Stimulated activated CD8-positive, alpha-beta memory T cell treated with anti-CD3 and anti-CD28 coated beads, Interleukin-15, amount 100 ng/mL, for 24 hours (primary cell): Measurements from ENCODE around the gene CPVL.

Experiments
- DNase-seq: peaks from one replicate; pipeline ENCODE4 v3.0.0-alpha.2; 2020; ENCODE audit warnings: low read depth

The CPVL gene

GRCh38 chr7:29043576-29043975 is 102.8 kb downstream of the CPVL start:
- no peak for DNase-seq

DNA sequence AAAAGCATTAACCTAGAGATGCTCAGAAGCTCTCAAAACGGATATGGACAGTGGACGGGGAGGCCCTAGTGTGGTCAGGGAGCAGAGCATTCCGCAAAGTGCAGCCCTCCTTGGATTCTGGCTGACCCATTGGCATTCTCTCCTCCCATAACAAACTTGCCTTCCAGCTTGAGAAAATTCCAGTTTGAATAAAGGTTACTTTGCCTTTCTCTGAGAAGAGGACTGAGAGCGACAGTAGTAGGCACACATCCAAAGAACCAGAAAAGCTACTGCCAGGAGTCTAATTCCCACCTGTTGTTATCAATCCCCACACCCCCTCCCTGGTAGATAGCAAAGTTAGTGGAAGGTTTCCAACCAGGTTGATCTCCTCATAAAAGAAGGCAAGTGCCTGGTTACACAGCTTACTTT is 103.5 kb downstream of the CPVL start:
- no peak for DNase-seq

DNA sequence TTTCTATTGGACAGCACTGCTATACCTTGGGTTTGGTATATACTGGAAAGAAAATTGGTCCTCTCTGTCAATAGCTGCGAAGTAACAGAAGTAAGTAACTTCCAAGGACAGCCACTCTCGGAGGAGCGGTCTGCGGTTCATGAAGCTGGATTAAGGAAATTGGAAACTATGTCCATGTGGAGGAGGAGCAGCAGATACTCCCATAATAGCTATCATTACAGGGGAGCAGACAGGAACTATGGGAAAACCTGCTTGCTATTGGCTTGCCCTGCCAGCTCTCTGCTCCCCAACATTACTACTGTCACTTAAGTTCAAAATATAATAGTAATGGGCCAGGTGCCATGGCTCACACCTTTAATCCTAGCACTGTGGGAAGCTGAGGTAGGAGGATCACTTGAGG is 104.3 kb downstream of the CPVL start:
- DNase-seq: no peak

- no peak for DNase-seq
Observed at GRCh38 chr7:29040579-29040925, 105.8 kb downstream of the CPVL start.

DNA sequence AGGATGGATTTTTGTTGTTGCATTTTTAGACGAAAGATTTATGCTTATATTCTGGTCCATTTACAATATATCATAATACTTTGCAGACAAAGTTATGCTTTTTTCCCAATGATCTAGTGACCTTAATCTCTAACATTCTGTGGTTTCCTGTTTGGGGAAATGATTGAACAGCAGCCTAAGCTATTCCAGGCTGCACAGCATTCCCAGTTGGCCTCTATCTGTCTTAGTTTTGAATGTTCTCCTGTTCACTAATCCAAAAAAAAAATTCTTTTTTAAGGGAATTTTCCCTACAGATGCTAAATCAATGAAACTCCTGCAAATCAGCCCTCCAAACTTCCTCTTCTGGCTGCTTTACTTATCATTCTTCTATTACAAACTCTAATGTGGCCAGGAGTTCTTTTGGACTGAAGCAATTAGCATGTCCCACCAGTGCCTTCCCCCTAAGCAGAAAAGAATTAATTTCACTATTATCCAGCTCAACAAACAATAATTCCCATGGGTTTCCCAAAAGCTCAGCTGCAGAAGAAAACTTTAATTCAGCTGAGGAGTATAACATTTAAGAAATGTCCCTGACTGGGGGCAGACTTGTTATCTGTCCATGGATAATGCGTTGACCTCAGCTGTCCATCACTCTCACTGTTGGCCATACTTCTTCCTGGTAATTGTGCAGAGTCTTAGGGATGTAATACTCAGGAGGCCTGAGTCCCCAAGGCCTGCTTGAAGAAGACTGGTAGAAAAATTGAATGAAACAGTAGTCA is 106.3 kb downstream of the CPVL start:
- DNase-seq: no peak

DNA sequence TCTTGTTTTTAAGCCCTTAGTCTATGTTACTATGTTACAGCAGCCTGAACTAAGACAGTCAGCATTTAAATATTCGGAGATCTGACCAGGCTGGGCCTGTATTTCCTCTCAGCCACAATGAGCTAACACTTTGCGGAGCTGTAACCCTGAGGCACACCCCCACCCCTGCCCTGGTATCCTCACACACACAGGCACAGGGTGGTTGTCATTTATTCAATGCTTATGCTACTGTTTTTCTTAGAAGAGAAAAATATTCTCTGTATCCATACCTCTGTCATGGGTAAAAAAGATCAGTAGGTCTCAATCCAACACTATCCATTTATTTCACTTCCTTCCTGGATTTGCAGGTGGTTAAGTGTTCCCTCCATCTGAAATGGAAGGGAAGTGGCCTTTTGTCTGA is 107.9 kb downstream of the CPVL start:
- no peak for DNase-seq

- DNase-seq: no peak
Observed at GRCh38 chr7:29035044-29035740, 111.1 kb downstream of the CPVL start.

DNA sequence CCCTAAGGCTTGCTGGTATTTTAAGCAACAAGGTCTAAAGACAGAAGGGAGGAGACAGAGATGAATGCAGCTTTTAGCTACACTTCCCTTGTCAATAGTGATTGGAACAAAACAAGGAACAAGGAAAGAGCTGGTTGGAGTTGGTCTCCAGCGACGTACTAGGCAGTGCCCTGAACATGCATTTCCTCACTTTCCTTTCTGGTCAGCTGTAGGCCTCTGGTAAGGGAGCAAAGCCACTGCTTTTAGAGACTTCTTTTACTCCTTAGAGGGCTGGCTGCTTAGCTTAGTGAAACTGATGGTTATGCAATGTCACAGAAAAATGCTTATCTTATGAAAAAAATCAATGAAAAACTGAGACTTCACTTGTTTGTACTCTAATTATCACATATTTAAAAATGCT is 112.8 kb downstream of the CPVL start:
- no peak for DNase-seq

DNA sequence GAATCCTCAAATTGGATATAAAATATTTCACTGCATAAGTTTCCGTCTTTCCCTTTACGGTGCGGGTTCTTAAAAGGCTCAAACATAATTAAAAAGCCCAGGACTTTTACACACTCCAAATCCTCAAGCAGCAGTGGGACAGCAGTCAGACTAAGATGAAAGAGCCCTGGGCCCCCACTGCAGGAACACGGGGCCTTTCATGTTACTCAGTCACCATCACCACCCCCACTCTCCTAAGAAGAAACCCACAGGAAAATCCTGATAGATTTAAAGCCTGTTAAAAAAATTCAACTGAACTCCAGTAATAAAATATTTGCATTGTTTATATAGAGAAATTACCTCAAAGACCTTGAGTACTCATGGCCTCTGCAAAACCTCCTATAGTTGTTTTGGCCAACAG is 114.2 kb downstream of the CPVL start:
- DNase-seq: no peak

- no peak for DNase-seq
Observed at GRCh38 chr7:29030781-29031275, 115.5 kb downstream of the CPVL start.

DNA sequence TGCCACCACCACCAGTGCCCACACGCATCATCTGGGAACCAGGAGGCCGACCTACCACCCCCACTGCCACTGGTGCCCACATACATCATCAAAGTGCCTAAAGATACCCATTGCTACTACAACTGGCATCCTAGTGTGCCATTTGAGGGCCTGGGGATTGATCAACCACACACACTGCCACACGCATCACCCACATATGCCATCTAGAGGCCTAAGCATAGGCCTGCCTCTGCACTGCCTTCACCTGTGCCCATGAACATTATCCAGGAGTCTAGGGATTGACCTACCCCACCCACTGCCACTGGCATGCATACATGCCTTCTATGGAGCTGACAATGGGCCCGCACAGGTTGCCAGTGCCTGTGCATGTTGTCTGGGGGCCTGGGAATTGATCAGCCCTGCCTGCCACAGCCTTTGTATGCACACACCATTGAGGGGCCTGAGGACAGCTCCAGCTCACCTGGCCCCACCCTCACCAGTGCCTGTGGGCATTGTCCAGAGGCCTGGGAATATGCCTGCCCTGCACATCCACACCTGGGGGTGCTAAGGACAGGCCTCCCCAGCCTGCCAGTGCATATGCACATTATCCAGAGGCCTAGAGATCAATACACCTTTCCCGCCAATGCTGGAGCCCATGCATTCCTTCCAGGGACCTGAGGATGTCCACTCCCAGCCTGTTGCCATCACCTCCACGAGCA is 123.9 kb downstream of the CPVL start:
- DNase-seq: no peak

DNA sequence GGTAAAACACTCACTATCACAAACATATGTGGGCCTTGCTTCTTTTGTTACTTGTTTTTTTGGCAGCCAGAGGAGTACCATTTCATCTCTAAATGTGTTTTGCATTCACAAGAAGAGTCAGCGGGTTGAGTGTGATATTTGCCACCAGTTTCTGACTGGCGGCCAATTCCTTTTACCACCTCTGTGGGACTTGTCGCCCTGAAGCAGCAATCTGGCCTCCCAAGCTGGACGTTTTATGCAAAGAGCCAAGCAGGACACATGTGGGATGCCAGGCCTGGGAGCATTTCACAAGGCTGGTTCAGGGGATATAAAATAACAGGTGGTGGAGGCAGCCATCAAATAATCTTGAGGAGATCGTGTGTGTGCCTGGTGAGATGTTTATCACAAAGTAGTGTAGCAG is 126.4 kb downstream of the CPVL start:
- no peak for DNase-seq

DNA sequence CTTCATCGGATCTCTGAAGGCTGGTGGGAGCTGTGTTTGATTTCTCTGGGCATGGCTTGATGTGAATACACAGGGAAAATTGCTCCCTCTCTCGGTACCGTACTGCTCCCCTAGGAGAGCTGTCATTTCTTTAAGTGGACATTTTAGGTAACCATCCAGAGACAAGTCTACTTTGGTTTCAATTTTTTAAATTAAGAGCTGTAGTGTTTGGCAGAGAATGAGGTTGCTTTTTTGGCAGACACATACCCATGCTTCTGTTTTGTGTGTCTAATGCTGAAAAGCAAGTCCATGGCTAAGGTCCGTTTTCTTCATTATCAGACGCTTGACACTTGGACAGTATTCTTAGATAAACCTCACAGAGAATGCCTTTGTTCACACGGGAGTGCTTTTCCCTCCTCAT is 127.0 kb downstream of the CPVL start:
- no peak for DNase-seq

DNA sequence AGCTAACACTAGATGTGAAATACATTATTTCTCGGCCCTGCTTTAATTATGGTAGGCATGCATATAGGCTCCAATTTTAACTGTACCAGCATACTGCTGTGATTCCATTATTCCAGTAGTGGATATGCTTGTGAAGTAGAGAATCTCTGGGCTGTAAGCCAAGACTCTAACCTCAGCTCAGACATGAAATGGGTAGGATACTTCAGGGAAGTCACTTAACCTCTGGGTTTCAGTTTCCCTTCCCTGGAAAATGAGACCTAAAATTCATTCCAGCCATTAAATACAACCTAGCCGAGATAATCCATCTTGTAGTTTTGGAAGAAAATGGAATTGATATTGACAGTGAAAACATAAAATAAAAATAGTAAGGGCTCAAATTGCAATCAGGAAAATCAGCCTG is 128.6 kb downstream of the CPVL start:
- DNase-seq: no peak

DNA sequence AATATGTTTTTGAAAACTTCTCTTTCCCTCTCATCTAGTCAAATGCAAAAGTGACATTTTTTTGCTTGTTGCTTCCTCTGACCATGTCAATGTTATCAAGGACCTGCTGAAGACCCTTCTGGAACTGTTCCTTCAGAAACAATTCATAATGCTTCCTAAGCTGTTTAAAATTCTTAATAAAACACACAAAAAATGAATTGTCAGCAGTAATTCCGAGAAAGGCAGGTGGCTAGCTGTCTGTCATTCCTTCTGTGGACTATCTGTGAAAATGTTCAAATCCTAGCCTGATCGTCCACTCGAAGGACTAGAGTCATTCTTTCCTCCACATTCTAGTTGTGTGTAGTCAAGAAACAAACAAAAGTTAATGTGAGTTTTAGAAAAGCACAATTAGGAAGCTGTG is 131.6 kb downstream of the CPVL start:
- DNase-seq: no peak

- DNase-seq: no peak
Observed at GRCh38 chr7:29013931-29014330, 132.4 kb downstream of the CPVL start.

DNA sequence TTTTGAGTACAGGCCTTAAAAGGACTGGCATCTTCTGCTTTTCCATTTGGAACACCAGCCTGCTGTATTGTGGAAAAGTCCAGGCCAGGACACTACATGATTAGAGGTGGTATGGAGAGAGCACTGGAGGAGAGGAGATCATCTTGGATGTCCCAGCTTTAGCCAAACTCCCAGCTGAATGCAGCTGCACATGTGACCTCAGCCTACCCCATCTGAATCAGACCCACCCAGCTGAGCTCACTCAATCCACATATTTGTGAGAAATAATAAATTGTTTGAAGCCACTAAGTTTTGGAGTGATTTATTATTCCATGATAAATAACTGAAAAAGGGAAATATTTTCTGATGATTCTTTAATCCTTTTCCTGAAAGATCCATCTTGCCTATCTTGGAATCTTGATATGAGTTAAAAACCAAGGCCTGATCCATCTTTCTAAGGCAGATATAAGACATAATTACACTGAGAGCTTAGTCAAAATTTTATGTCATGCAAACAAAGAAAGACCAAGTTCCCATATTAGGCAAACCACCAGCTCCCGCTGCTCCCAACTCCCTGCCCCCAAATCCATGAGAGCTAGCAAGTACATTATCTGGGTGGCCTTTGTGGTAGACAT is 133.1 kb downstream of the CPVL start:
- DNase-seq: no peak

GRCh38 chr7:29009947-29010346 is 136.4 kb downstream of the CPVL start:
- no peak for DNase-seq

- DNase-seq: no peak
Observed at GRCh38 chr7:29008590-29008989, 137.7 kb downstream of the CPVL start.

GRCh38 chr7:29007127-29007526 is 139.2 kb downstream of the CPVL start:
- no peak for DNase-seq

DNA sequence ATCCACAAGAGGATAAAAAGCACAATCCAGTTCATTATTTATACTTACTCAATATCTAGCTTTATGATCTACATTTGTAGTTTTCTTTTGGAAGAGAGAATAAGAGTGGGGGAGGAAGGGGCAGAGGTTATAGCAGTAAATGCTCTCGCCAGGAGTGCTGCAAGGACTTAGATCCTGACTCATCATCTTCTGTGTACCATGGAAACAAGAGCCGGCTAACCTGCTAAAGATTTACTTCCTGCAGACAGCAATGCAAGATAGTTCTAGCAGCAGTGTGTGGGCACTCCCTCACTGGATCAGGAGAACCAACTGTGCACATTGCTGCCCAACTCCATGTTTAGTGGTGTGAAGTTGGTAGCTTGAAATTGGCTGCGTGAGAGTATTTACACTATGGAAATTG is 140.5 kb downstream of the CPVL start:
- DNase-seq: no peak

GRCh38 chr7:29005406-29005805 is 140.9 kb downstream of the CPVL start:
- no peak for DNase-seq

- DNase-seq: no peak
Observed at GRCh38 chr7:29003703-29004102, 142.6 kb downstream of the CPVL start.
